NCI-H82 treated with DMSO at 0.1 percent for 48 hours (cell line): ENCODE measurements around the gene KCNK2.

Experiments
- DNase-seq: peaks from one replicate; lab custom pipeline; 2025; ENCODE audit not compliant: unreplicated experiment; lab: John Stamatoyannopoulos, UW

Gene KCNK2

GRCh38 chr1:215250913-215251312 lies 168.4 kb downstream of the KCNK2 start:
- no peak for DNase-seq

GRCh38 chr1:215251428-215251827 lies 168.9 kb downstream of the KCNK2 start:
- DNase-seq: no peak

DNA sequence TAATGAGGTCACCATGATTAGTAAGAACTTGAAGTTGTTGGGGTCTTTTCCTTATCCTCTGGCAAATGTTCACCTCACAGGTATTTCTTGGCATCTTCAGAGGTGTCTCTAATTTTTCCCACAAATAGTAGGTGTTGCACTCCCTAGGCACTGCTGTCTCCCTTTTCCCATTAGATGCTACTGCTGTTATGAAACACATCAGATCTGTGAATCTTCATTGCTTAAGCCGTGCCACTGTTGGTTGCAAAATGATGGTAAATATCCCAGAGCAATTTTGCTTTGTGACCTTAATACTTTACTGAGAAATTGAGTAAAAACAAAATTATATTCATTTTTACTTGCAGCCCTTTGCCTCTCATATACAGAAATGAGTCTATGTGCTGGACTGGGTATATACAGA lies 169.6 kb downstream of the KCNK2 start:
- no peak for DNase-seq

DNA sequence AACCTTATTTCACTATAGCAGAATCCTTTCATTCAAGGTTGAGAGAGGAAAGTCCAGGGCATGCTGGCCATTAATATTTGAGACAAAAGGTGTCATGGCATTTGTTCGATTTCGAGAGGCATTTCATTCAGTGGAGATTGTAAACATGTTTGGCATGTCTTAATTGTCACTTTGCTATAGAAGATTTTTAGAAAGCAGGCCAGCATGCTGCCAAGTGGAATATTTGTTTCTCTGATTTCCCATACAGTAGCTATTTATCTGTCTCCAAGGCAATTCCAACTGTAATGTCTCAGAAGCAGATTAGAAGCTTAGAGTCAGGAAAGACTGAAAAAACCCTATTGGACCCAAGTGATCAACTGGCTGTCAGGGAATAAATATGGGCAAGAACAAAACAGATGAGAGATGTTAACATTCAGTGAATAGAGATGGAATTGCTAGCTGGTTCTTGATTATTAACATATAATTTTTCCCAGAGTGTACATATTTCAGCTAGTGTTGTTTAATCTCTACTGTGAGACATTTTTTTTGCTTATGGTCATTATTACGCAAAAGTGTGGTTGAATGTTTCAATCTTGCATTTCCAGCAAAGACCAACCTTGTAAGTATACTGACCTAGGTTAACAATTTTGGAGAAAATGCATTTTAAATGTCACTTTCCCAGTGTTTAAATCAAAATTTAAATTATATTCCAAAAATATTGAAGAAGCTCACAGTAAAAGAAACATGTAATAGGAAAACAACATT lies 174.6 kb downstream of the KCNK2 start:
- no peak for DNase-seq

DNA sequence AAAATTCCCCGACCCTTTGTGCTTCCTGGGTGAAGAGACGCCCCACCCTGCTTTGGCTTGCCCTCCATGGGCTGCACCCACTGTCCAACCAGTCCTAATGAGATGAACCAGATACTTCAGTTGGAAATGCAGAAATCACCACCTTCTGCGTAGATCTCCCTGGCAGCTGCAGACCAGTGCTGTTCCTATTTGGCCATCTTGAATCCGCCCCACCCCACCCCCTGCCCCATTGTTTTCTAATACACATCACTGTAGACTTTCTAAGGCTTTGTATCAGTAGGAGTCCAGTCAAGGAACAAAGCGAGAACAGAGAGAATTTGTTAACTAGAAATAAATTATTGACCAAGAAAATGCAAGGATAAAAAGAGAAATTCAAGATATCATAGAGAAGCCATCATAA lies 178.2 kb downstream of the KCNK2 start:
- no peak for DNase-seq

GRCh38 chr1:215262106-215262505 lies 179.6 kb downstream of the KCNK2 start:
- DNase-seq: no peak

DNA sequence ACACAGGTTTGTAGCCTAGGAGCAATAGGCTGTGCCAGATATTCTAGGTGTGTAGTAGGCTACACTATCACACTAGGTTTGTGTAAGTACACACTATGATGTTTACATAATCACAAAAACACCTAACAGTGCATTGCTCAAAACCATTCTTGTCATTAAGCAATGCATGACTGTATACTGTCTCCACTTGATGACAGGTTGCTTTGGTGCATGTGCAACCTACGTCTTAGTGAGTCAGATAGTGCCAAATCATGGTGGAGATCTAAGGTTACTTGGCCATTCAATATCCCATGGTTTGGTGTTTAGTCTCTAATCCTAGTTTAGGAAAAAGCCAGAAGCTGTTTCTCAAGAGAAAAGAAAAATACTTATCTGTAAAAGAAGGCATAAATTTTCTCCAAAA lies 181.1 kb downstream of the KCNK2 start:
- DNase-seq: no peak

DNA sequence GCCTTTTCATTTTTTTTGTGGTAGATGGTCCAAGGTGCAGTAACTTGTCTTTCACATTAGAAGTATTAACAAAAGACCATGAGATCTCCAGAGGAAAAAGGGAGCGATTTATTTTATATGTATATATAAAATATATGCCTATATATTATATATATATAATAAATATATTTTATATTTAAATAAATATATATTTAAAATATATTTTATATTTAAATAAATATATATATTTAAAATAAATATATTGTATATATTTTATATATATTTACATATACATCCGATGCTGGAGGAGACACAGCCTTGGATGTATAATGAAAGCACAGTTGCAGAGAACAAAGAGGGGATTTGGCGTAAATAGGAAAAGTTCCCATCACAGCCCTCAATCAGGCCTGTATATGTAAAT lies 182.1 kb downstream of the KCNK2 start:
- no peak for DNase-seq

- DNase-seq: no peak
Observed at GRCh38 chr1:215267495-215267894, 185.0 kb downstream of the KCNK2 start.

DNA sequence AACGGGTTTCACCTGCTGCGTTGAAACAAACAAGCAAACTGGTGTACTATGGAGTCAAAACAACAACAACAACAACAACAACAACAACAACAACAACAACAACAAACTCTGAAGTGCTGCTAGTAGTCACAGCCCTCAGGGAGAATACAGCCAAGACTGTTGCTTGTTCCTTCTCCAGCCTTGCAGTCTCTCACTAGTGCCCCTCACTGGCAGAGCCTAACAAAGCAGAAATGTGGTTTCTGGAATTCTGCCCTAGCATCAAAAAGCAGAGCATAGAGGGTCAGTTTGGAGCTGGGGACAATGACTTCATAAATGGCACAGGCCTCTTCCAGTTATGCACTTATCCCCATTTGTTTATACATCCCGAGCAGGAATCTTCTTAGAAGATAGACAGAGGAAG lies 187.4 kb downstream of the KCNK2 start:
- DNase-seq: no peak

DNA sequence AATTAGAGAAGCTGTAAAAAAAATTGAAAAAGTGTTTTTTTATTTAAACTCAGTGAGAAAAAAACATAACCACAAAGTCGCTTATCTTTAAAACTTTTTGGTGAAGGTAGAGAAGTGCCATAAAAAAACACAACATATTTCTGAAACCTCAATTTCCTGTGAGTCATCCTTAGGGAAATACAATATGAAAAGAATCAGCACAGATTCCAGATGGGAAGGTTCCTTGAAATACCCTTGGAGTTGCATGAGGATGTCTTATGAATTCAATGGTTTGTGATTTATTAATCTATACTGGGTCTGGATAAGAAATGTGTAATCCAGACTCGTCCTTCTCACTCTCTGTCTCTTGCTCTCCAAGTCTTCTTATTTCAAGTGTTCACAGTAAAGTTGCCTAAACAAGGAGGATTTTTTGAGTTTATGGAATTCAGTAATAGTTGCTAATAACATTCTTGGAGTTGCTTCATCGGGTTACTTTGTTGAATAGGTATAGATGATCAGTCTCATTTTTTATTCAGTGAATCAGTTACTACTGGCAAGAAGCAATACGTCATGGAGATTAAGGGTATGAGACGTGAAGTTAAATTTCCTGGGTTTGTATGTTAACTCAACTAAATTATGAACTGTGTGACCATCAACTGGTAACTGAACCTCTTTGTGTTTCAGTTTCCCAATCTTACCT lies 191.4 kb downstream of the KCNK2 start:
- DNase-seq: no peak

- no peak for DNase-seq
Observed at GRCh38 chr1:215276582-215276981, 194.0 kb downstream of the KCNK2 start.

DNA sequence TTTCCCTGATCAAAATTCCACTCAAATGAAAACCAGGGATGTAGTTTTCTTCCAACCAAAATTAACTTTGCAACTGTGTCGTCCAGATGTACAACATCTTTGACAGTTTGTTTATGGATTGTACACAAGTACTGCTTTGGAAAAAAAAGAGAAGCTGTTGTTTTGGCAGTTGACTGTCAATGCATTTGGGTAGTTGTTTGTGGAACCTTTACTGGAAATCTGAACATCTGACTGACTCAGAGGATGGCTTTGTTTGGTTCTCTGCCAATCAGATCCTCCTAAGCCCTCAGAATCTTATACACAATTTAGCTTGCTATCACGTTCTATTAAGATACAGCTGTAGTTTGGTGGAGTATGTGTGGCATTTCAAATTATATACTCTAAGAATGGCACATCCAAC lies 195.0 kb downstream of the KCNK2 start:
- no peak for DNase-seq

GRCh38 chr1:215279682-215280081 lies 197.1 kb downstream of the KCNK2 start:
- DNase-seq: peak; percentile 60

DNA sequence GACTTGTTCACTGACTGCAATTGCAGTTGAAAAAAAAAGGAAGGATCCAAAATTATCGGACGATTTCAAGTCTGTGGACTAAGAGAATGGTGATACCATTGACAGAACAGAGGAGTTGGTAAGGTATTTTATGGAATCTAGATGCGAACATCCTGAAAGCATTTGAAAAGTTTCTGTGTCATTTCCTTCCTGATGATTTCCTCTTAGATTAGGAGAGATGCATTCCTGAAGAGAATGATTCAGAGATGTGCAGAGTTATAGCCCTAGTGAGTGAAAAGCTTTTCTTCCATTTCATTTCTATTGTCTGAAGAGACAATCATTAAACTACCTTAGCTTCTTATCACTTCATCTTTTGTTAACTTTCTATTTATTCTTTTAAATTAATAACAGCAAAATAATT lies 200.0 kb downstream of the KCNK2 start:
- DNase-seq: no peak

GRCh38 chr1:215285013-215285800 lies 202.7 kb downstream of the KCNK2 start:
- DNase-seq: no peak
